ENCODE measurements around the gene AFF1.

AFF1 gene

DNA sequence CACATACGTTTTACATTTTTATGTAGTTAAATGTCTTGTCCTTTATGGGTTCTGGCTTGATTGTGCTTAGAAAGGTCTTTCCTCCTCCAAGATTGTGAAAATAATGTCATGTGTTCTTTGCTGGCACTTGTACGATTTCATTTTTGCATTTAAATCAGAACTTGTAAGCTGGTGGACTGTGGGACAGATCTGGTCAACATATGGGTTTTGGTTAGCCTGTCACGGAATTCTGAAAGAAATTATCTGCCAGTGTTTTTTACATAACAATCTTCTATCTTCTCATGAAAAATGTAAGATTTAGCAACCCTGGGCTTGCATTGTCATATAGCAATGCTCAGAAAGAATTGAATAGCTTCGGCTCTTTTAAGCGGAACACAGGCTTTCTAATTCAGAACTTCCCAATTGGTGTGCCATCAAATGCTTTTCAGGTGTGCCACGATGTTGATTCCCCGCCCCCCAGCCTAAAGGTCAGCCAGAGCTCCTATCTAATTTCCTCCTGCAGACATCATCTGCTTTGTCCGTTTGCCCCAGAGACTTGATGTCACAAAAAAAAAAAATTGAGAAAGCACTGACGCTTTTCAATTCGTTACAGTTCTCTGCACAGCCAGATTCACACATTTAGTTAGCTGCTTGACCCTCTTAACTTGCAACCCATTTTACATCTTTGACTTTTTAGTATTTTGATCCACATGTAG is 16.2 kb downstream of the AFF1 start:
- DNase-seq (ENCODE audit: low spot score), result no peak

- no peak for DNase-seq (ENCODE audit: low spot score)
Observed at GRCh38 chr4:86955888-86956451, 21.2 kb downstream of the AFF1 start.

DNA sequence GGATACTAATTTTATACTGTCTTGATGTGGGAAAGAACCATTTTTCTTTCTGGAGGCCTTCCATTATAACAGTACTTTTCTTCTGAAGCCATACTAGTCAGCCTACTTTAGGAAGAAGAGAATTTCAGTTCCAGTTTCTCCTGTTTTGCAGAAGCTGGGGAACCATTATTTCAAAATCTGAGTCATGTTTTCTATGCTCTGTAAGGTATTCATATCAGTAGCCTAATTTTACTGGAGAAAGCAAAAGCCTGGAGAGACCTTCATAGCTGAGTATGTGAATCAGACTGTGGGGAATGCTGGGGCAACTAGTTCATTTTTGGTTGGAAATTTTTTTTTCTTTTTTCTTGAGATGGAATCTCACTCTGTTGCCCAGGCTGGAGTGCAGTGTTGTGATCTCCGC is 22.4 kb downstream of the AFF1 start:
- DNase-seq (ENCODE audit: low spot score), result no peak

DNA sequence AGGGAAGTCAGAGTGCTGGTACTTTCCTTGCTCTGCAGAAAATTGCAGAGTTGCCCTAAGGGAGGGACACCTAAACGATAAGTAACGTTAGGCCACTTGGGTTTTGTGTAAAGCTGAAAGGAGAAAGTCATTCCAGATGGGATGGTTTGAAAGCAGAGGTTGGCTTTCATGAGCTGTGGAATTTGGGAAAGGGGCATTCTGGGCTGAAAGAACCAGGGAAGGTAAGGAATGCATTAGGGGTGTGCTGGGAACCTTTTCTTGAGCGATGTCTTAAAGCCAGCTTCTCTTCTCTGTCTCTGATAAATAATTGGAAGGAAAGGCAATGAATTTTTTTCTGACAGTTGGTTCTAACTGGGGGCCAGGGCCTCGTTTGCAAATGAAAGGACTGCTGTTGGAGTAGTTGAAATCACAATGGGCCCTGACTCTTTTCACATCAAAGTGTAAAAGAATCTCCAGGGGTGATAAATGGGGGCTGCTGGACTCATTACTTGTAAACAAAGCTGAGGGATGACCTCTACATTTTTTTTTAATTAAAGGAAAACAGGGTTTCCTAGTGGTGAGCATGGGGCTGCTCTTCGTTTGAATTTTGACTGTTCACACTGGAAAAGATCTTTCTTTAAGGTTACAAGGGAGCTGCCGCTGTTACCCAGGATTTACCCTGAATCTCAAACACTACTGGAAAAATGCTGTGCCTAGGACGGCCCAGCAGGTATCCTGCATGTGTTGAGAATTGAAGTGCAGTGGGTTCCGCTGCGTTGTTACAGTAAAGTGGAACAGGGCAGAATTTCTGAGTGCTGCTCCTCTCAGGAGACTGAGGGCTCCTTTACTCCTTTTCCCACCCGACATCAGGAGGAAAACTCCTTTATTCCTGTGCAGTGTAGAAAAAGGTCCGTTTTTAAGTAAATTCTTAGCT is 25.0 kb downstream of the AFF1 start:
- no peak for DNase-seq (ENCODE audit: low spot score)

DNA sequence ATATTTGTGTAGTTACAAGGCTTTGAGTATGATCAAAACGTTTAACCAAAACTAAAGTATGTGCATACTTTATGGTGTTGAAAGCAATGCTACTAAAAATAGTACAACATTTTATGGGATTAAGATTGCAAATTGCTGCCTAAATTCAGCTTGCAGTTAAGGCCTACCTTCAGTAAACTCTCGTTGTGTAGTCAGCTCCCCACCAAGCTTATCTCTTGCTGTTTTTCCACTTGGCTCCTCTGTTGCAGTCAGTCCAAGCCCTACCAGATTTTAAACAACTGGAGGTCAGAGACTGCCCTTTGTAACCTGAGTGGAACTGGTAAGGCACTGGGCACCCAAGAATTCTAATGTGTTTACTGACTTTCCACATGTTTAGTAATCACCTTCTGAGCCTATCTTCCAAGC is 25.7 kb downstream of the AFF1 start:
- no peak for DNase-seq (ENCODE audit: low spot score)

- DNase-seq (ENCODE audit: low spot score), result no peak
Observed at GRCh38 chr4:86961116-86961515, 26.3 kb downstream of the AFF1 start.

DNA sequence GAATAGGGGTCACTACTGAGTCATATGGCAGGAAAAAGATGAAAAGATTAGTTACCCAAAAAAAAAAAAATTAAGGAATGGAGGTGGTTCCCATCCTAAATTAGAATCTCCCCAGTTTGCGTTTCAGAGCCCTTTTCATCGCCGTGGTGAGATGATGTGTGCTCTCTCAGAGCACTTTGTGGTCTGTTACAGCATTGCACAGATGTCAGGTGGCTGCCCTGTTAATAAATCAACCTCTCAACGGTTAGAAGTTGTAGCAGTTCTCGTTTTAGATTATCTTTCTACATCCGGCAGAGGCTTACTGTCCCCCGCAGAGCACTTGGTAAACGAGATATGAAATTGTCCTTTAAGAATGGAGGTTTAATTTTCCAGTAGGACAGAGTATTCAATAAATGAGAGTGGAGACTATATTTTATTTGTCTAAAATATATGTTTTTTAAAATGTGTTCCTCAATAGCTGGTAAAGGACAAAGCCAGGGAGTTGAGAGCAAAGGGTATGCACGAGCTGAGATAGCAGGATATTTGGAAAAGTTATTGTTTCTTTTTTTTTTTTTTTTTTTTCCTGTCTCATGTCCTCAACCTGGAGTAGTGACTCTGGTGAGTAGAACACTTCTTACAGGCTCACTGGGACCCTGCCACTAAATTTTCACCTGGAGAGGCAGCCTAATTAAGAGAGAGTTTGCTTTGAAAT is 26.9 kb downstream of the AFF1 start:
- no peak for DNase-seq (ENCODE audit: low spot score)

DNA sequence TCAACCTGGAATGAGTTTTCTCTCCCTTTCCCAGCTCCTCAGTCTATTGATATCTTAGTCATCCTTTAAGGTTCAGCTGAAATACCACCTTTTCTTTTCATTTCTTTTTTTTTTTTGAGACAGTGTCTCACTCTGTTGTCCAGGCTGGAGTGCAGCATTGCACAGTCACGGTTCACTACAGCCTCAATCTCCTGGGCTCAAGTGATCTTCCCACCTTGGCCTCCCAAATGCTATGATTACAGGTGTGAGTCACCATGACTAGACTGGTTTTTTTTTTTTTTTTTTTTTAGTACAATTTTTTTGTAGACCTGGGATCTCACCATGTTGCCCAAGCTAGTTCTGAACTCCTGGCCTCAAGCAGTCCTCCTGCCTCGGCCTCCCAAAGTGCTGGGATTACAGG is 28.9 kb downstream of the AFF1 start:
- no peak for DNase-seq (ENCODE audit: low spot score)

DNA sequence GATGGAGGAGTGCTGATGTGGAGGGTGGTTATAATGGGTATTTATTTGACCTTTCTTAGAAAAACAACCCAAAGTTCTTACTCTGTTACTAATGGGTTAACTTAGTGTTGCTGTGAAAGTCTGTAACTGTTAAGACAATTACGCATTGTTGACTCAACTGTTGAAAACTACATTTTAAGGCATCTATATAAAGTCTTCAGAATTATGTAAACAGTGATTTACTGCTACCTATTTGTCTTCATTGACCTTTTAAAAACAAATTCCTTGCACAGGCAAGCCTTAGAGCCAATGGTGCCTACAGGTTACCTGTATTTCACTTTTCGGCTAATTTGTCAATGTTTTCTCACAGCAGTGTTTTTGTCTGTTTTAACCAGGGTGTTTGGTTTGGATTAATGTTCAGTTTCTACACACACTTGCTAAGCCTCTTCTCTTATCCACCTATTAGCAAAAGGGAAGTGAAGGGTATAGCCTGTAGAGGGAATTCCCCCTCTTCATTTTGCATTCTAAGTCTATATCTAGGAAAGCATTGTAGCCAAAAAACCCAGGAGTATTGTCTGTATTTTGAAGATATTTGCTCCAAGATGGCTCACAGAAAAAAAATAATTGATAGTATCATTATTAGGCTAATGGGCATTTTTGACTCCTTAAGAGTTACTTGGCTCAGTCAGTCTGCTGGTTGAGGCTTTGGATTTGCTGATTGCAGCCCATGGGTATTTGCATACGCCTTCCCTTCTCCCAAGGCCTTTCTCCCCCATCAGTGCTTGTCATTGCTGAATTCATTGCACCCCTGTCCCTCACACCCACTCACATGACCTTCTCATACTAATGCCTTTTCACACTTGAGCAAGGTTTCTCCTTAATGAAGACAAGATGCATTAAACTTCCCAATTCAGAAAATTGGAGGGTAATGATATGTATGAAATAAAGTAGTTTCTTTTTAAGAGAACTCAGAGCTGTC is 30.5 kb downstream of the AFF1 start:
- DNase-seq (ENCODE audit: low spot score), result no peak

DNA sequence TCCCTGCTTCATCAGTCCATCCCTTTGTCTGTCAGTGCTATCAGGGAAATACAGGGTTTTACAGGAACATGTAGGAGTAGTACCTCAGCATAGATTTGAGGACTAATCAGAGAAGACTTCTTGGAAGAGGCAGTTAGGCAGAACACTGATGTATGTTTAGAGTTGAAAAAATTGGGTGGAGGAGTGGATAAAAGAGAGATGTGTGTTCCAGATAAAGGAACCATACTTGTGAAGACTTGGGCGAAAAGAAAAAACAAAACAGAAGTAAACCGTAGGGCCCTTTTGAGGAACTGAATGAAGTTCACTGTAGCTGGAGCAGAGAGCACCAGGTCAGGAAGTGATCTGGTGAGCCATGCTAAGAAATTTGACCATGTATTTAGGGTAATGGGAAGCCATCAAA is 32.3 kb downstream of the AFF1 start:
- no peak for DNase-seq (ENCODE audit: low spot score)

- DNase-seq (ENCODE audit: low spot score), result no peak
Observed at GRCh38 chr4:86967798-86968197, 33.0 kb downstream of the AFF1 start.

DNA sequence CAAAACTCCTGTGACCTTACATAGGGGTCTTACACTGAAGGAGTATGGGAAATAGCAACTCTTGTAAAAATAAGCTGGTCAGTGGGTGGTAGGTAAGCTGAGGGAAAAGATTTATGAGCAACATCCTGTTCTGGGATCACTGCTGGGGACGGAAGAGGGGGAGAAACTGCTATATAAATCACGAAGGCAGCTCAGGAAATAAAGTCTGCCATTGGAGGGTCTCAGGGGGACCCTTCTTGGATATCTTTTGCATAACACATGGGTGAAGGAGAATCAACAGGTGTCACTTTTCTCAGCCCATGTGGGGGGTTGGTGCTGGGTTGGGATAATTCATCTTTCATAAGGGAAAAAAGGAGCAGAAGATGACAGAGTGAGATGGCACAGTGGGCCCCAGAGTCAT is 33.7 kb downstream of the AFF1 start:
- DNase-seq (ENCODE audit: low spot score), result no peak

GRCh38 chr4:86970447-86971354 is 35.9 kb downstream of the AFF1 start:
- DNase-seq (ENCODE audit: low spot score), result peak; percentile 25

DNA sequence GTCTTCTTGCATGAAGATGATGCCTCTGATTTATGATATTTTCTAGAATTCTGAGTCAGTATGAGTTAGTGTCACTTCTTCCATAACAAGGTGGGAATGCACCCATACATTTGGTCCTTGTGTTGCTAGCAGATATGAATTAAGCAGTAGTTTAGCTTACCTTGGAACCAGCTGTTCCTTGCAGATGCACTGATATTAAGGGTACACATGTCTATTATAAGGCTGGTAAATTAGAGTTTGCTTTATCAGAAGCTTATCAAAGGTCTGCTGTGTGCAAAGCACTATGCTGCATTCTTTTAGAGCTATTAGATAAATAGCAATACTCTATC is 36.5 kb downstream of the AFF1 start:
- no peak for DNase-seq (ENCODE audit: low spot score)

- DNase-seq (ENCODE audit: low spot score), result peak; percentile 50
Observed at GRCh38 chr4:86972997-86973396, 38.2 kb downstream of the AFF1 start.

DNA sequence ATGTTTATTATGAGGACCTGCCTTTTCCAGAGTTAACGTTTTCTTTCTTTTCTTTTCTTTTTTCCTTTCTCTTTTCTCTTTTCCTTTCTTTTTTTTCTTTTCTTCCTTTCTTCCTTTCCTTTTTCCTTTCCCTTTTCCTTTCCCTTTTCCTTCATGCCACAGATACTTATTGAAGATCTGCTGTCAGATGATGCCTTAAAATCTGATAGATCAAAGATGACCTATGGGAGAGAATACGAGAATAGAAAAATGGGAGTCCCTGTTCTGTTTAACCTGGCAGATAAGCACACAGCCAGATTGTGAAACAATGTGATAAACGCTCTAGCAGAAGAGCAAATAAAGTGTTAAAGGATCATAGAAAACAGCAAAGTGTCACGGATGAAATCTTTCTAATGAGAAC is 38.9 kb downstream of the AFF1 start:
- no peak for DNase-seq (ENCODE audit: low spot score)

GRCh38 chr4:86974551-86974994 is 39.8 kb downstream of the AFF1 start:
- no peak for DNase-seq (ENCODE audit: low spot score)

- DNase-seq (ENCODE audit: low spot score), result no peak
Observed at GRCh38 chr4:86975927-86976326, 41.1 kb downstream of the AFF1 start.

DNA sequence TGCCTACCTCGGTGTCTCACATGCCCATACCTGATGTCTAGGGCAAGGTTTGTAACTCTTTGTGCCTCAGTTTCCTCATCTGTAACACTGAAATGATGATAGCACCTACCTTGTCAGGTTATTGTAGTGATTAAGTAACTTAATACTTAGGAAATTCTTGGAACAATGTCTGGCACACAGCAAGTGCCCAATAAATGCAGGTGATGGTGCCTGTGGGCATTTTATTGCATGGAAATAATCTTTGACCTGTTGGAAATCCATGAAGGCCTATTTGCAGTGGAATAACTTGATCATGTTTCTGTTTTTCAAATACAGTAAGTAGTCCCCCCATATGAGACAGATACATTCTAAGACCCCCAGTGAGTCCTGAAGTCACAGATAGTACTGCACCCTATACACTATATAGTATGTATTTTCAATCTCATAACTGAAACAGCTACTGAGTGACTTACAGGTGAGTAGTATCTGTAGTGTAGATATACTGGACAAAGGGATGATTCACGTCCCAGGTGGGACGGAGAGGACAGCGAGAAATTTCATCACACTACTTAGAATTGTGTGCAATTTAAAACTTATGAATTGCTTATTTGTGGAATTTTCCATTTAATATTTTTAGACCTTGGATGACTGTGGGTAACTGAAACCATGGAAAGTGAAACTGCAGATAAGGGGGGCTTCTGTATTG is 42.1 kb downstream of the AFF1 start:
- no peak for DNase-seq (ENCODE audit: low spot score)

All from D341Med (cell line).